ENCODE results near the gene ANO1. TPM values are rescaled to one million over a fixed set of nuclear protein-coding genes. Genes with fewer than 3 reads are reported as not detected.

The ANO1 gene
- total RNA-seq, 2 donors from 2014 or later, result 7.3 to 23.1 TPM

- no peak for DNase-seq
- Histone ChIP-seq H3K4me1 (peaks cover 10% of the 10 kb centered on the region), H3K27ac (no peak overlapping the region), H3K36me3 (replicated peaks in 1 of 2; ENCODE audit: insufficient read depth in 1 of 2, low read depth in 2 of 2) (no peaks in the 10 kb centered on the region), H3K4me3 (no peak overlapping the region), H3K27me3 (no peaks in the 10 kb centered on the region), H3K9me3 (no peaks in the 10 kb centered on the region)
- TF ChIP-seq, protein P1, sequence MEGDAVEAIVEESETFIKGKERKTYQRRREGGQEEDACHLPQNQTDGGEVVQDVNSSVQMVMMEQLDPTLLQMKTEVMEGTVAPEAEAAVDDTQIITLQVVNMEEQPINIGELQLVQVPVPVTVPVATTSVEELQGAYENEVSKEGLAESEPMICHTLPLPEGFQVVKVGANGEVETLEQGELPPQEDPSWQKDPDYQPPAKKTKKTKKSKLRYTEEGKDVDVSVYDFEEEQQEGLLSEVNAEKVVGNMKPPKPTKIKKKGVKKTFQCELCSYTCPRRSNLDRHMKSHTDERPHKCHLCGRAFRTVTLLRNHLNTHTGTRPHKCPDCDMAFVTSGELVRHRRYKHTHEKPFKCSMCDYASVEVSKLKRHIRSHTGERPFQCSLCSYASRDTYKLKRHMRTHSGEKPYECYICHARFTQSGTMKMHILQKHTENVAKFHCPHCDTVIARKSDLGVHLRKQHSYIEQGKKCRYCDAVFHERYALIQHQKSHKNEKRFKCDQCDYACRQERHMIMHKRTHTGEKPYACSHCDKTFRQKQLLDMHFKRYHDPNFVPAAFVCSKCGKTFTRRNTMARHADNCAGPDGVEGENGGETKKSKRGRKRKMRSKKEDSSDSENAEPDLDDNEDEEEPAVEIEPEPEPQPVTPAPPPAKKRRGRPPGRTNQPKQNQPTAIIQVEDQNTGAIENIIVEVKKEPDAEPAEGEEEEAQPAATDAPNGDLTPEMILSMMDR (IDR thresholded peaks at IDR 0.05), result no peak
- TF ChIP-seq POLR2A (IDR thresholded peaks at IDR 0.05), result no peak
- ATAC-seq, result no peak
- 83 to 96% methylated on average over 7 to 13 of the region's 13 CpGs for WGBS, 2 donors
- intact Hi-C loops (cut with DNase I), result no loop called here
Measured at GRCh38 chr11:70066628-70067027, 11.5 kb upstream of the ANO1 start.

DNA sequence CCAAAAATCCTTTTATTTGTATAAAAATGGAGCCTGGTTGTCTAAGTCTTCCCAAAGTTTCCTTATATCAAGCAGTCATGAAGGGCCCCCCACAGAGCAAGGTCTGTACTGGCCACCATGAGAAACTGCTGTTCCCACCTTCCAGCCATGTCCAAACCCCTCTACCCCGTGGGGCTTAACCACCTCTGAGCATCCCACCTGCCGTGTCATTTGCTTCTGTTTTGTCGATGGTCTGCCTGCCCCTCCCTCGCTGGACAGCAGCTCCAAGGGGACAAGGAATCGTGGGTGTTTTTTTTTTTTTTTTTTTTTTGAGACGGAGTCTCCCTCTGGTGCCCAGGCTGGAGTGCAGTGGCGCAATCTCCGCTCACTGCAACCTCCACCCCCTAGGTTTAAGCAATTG lies 11.1 kb upstream of the ANO1 start:
- DNase-seq (no peak), ATAC-seq (no peak)
- Histone ChIP-seq H3K4me3 (no peak overlapping the region), H3K27ac (no peak overlapping the region), H3K36me3 (replicated peaks in 1 of 2; ENCODE audit: insufficient read depth in 1 of 2, low read depth in 2 of 2) (no peaks in the 10 kb centered on the region), H3K27me3 (no peaks in the 10 kb centered on the region), H3K4me1 (peaks cover 10% of the 10 kb centered on the region), H3K9me3 (no peaks in the 10 kb centered on the region)
- TF ChIP-seq, protein P1 (IDR thresholded peaks at IDR 0.05), result no peak
- TF ChIP-seq POLR2A (IDR thresholded peaks at IDR 0.05), result no peak
- 83 to 84% methylated on average over 8 of the region's 8 CpGs for WGBS, 2 donors
- intact Hi-C loops (cut with DNase I), result no loop called here

GRCh38 chr11:70067591-70068341 lies 10.4 kb upstream of the ANO1 start:
- Histone ChIP-seq H3K4me1 (peaks cover 10% of the 10 kb centered on the region), H3K9me3 (no peaks in the 10 kb centered on the region), H3K27me3 (no peaks in the 10 kb centered on the region), H3K4me3 (no peak overlapping the region), H3K36me3 (replicated peaks in 1 of 2; ENCODE audit: insufficient read depth in 1 of 2, low read depth in 2 of 2) (no peaks in the 10 kb centered on the region), H3K27ac (no peak overlapping the region)
- intact Hi-C loops (cut with DNase I), result no loop called here
- DNase-seq (peak in 1 of 4 donors; percentile 4), ATAC-seq (peak; percentile 18)
- TF ChIP-seq POLR2A (IDR thresholded peaks at IDR 0.05), result no peak
- TF ChIP-seq, protein P1 (IDR thresholded peaks at IDR 0.05), result no peak
- WGBS, 2 donors, result 22 to 37% methylated on average over 19 to 20 of the region's 20 CpGs

- H3K27me3 ChIP-seq, result no peaks in the 10 kb centered on the region
- ATAC-seq, result no peak
- no peak overlapping the region for H3K4me3 ChIP-seq
Measured at GRCh38 chr11:70068345-70068744, 9.8 kb upstream of the ANO1 start.

More at GRCh38 chr11:70068345-70068744, 9.8 kb upstream of the ANO1 start:
- Histone ChIP-seq H3K36me3 (replicated peaks in 1 of 2; ENCODE audit: insufficient read depth in 1 of 2, low read depth in 2 of 2) (no peaks in the 10 kb centered on the region), H3K9me3 (no peaks in the 10 kb centered on the region), H3K27ac (no peak overlapping the region), H3K4me1 (peaks cover 10% of the 10 kb centered on the region)
- intact Hi-C loops (cut with DNase I), result no loop called here
- DNase-seq, result no peak
- 27 to 28% methylated on average over 6 of the region's 6 CpGs for WGBS, 2 donors
- TF ChIP-seq POLR2A (IDR thresholded peaks at IDR 0.05), result no peak
- TF ChIP-seq, protein P1 (IDR thresholded peaks at IDR 0.05), result no peak
